ENCODE results near the gene IL6ST.
A peak's percentile ranks its signal among the peaks of the same experiment; 100 is the strongest.
"Not testable (repeated sequence)": the region's sequence is repeated elsewhere in the genome, so short reads cannot be mapped to it uniquely, and the experiment has no call there.

IL6ST gene

DNA sequence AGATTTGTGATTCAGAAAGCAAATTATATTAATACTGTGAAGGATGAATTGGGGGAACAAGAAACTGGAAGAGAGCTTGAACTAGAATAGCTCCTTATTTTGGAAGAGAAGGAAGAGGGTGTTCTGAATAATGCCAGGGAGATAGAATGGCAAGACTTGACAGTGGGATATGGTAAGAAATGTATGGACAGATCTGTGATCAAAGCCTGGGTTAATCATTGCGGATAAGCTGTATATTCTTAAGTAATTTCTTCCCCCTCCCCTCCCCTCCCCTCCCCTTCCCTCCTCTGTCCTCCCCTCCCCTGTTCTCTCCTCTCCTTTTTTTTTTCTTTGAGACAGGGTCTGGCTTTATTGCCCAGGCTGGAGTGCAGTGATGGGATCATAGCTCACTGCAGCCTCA is 10.1 kb upstream of the IL6ST start:
- DNase-seq (ENCODE audit: low read depth in 2 of 2, low spot score in 1 of 2): no peak

DNA sequence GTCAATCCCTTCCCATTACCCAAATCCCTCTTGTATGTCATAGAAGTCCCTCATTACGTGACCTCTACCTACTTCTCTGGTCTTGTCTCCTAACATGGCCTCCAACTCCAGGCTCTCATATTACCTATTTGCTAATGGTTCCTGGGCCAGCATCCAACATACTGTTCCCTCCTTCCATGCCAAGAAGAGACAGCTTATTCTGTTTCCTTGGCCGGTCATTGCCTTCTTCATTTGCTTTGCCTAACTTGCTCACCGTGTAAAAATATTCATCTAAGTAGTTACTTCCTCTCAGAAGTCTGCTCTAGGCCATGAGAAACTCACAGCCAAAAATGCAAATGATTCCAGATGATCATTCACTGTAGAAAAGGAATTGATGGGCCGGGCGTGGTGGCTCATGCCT is 8.9 kb upstream of the IL6ST start:
- no peak for DNase-seq (ENCODE audit: low read depth in 2 of 2, low spot score in 1 of 2)

DNA sequence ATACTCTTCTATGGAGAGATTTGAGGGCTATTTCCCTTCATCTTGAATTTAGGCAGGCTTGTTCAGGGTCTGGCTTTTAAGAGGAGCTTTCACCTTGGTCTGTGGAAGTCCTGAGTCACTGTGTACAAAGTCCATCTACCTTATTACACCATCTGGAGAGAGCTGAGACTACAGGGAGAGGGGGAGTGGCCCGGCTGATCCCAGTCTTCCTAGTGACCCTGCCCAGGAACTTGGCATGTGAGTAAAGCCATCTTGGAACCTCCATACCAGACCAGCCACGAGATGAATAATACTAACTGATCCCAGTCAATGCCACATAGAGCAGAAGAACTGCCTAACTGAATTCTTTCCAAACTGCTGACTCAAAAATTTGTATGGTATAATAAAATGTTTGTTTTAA is 8.4 kb upstream of the IL6ST start:
- no peak for DNase-seq (ENCODE audit: low read depth in 2 of 2, low spot score in 1 of 2)

DNA sequence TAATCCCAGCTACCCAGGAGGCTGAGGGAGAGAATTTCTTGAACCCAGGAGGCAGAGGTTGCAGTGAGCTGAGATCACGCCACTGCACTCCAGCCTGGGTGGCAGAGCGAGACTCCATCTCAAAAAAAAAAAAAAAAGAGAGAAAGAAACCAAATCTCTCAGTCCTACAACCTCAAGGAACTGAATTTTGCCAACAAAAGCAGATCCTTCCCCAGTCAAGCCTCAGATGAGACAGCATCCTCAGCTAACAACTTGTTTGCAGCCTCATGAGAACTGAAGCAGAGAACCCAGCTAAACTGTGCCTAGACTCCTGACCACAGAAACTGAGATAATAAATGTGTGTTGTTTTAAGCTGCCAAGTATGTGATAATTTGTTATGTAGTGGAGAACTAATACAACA is 7.5 kb upstream of the IL6ST start:
- no peak for DNase-seq (ENCODE audit: low read depth in 2 of 2, low spot score in 1 of 2)

GRCh38 chr5:56000221-56000620 is 5.5 kb upstream of the IL6ST start:
- DNase-seq (ENCODE audit: low read depth in 2 of 2, low spot score in 1 of 2): not testable (repeated sequence)

- no peak for DNase-seq (ENCODE audit: low read depth in 2 of 2, low spot score in 1 of 2)
Observed at GRCh38 chr5:55998966-55999365, 4.2 kb upstream of the IL6ST start.

GRCh38 chr5:55997742-55998351 is 3.1 kb upstream of the IL6ST start:
- DNase-seq (ENCODE audit: low read depth in 2 of 2, low spot score in 1 of 2): no peak

- DNase-seq (ENCODE audit: low read depth in 2 of 2, low spot score in 1 of 2): peak; percentile 89 to 92
Observed at GRCh38 chr5:55994998-55995914, 493 bp upstream of the IL6ST start.

GRCh38 chr5:55993731-55994494 is 850 bp downstream of the IL6ST start:
- DNase-seq (ENCODE audit: low read depth in 2 of 2, low spot score in 1 of 2): no peak

DNA sequence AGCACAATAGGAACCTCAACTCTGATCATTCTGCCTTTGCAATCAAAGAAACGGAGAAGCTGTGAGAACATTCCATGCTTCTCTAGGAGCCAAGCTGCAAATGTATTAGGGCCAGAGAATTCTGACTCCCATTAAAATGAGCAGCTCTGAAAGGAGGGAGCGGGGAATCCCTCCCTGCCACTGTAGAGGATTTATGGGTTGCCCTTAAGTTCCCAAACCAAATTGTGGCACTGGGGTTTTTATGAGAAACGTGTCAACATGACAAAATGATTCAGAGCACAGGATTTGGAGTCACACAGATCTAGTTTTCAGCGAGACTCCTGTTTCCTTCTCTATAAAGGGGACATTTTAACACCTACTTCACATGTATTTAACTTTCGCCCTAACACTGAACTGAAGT is 1.8 kb downstream of the IL6ST start:
- DNase-seq (ENCODE audit: low read depth in 2 of 2, low spot score in 1 of 2): no peak

- DNase-seq (ENCODE audit: low read depth in 2 of 2, low spot score in 1 of 2): no peak
Observed at GRCh38 chr5:55991768-55992486, 2.8 kb downstream of the IL6ST start.

- not testable (repeated sequence) for DNase-seq (ENCODE audit: low read depth in 2 of 2, low spot score in 1 of 2)
Observed at GRCh38 chr5:55990895-55991294, 3.9 kb downstream of the IL6ST start.

GRCh38 chr5:55989860-55990259 is 4.9 kb downstream of the IL6ST start:
- DNase-seq (ENCODE audit: low read depth in 2 of 2, low spot score in 1 of 2): no peak

- no peak for DNase-seq (ENCODE audit: low read depth in 2 of 2, low spot score in 1 of 2)
Observed at GRCh38 chr5:55988979-55989638, 5.7 kb downstream of the IL6ST start.

DNA sequence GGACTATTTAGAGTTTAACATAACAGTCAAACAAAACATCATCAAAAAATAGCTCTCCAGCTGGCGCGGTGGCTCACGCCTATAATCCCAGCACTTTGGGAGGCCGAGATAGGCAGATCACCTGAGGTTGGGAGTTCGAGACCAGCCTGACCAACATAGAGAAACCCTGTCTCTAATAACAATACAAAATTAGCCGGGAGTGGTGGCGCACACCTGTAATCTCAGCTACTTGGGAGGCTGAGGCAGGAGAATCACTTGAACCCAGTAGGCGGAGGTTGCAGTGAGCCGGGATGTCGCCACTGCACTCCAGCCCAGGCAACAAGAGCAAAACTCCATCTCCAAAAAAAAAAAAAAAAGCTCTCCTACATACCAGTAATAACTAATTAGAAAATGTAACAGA is 6.3 kb downstream of the IL6ST start:
- DNase-seq (ENCODE audit: low read depth in 2 of 2, low spot score in 1 of 2): not testable (repeated sequence)

- no peak for DNase-seq (ENCODE audit: low read depth in 2 of 2, low spot score in 1 of 2)
Observed at GRCh38 chr5:55986931-55987330, 7.8 kb downstream of the IL6ST start.

GRCh38 chr5:55985181-55985580 is 9.6 kb downstream of the IL6ST start:
- no peak for DNase-seq (ENCODE audit: low read depth in 2 of 2, low spot score in 1 of 2)

GRCh38 chr5:55983986-55984385 is 10.8 kb downstream of the IL6ST start:
- no peak for DNase-seq (ENCODE audit: low read depth in 2 of 2, low spot score in 1 of 2)

- DNase-seq (ENCODE audit: low read depth in 2 of 2, low spot score in 1 of 2): no peak
Observed at GRCh38 chr5:55982957-55983381, 11.8 kb downstream of the IL6ST start.

DNA sequence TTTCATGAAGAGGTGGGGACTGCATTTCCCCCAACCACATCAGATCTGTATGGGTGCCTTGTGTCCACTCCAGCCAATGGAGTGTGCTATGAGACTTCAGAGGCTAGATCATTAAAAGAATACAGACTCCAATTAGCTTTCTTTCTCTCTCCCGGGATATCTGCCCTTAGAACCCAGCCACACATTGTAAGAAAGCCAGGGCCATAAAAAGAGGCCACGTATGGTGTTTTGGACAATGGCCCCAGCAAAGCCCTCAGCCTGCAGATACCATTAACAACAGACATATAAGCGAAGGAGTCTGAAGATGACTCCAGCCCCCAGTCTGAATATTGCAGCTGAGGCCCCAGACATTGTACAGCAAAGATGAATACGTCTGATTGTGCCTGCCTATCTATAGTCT is 21.5 kb downstream of the IL6ST start:
- no peak for DNase-seq (ENCODE audit: low read depth in 2 of 2, low spot score in 1 of 2)

GRCh38 chr5:55969956-55970355 is 24.8 kb downstream of the IL6ST start:
- DNase-seq (ENCODE audit: low read depth in 2 of 2, low spot score in 1 of 2): no peak
